ENCODE measurements around the gene RPL36A.

The RPL36A gene

DNA sequence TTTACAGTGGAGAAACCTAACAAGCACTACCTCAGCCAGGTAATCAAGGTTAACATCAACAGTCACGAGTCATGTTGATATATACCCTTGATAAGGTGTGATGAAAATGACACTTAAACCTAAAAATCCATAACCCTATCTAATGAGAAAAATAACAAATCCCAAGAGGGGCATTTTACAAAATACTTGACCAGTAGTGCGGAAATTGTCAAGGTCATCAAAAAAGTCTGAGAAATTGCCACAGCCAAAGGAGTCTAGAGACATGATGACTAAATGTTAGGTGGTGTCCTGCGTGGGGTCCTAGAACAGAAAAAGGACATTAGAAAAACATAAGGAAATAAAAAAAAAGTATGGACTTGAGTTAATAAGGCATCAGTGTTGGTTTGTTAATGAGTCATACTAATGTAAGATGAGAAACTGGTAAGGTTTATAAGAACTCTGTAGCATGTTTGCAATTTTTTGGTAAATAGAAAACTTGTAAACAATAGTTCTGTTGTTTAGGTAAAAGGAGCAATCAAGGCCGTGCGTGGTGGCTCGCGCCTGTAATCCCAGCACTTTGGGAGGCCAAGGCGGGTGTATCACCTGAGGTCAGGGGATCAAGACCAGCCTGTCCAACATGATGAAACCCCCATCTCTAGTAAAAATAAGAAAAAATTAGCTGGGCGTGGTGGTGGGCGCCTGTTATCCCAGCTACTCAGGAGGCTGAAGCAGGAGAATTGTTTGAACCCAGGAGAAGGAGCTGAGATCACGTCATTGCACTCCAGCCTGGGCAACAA, 2.9 kb downstream of the RPL36A start:
- no peaks in the 10 kb centered on the region for H3K9me3 ChIP-seq (ENCODE audit: control insufficient read depth, low read length)
- WGBS, 2 experiments (ENCODE audit: insufficient coverage in 2 of 2): 100% methylated on average over 1 to 3 of the region's 11 CpGs
- peaks cover 2% of the 10 kb centered on the region for H3K4me1 ChIP-seq (ENCODE audit: control insufficient read depth, insufficient read depth, low read length, poor library complexity, severe bottlenecking)
- peaks cover 32% of the 10 kb centered on the region for H3K36me3 ChIP-seq (ENCODE audit: control insufficient read depth, insufficient read depth, low read length)
- H3K4me3 ChIP-seq (ENCODE audit: extremely low read depth, insufficient read depth, low read length, poor library complexity, severe bottlenecking): no peak overlapping the region
- no peak overlapping the region for H3K27ac ChIP-seq (ENCODE audit: low read depth, low read length, severe bottlenecking)

- Histone ChIP-seq H3K27ac (ENCODE audit: low read depth, low read length, severe bottlenecking) (no peak overlapping the region), H3K9me3 (ENCODE audit: control insufficient read depth, low read length) (no peaks in the 10 kb centered on the region), H3K4me3 (ENCODE audit: extremely low read depth, insufficient read depth, low read length, poor library complexity, severe bottlenecking) (no peak overlapping the region), H3K4me1 (ENCODE audit: control insufficient read depth, insufficient read depth, low read length, poor library complexity, severe bottlenecking) (peaks cover 2% of the 10 kb centered on the region), H3K36me3 (ENCODE audit: control insufficient read depth, insufficient read depth, low read length) (peaks cover 33% of the 10 kb centered on the region)
These were observed 3.6 kb downstream of the RPL36A start for GRCh38 chrX:101394372-101394771.

GRCh38 chrX:101395789-101396188, 5.0 kb downstream of the RPL36A start:
- no CpG with 5 or more reads among the region's 1 CpG for WGBS, 2 experiments (ENCODE audit: insufficient coverage in 2 of 2)
- Histone ChIP-seq H3K27ac (ENCODE audit: low read depth, low read length, severe bottlenecking) (no peak overlapping the region), H3K4me1 (ENCODE audit: control insufficient read depth, insufficient read depth, low read length, poor library complexity, severe bottlenecking) (peaks cover 2% of the 10 kb centered on the region), H3K4me3 (ENCODE audit: extremely low read depth, insufficient read depth, low read length, poor library complexity, severe bottlenecking) (no peak overlapping the region), H3K9me3 (ENCODE audit: control insufficient read depth, low read length) (no peaks in the 10 kb centered on the region), H3K36me3 (ENCODE audit: control insufficient read depth, insufficient read depth, low read length) (peaks cover 44% of the 10 kb centered on the region)

DNA sequence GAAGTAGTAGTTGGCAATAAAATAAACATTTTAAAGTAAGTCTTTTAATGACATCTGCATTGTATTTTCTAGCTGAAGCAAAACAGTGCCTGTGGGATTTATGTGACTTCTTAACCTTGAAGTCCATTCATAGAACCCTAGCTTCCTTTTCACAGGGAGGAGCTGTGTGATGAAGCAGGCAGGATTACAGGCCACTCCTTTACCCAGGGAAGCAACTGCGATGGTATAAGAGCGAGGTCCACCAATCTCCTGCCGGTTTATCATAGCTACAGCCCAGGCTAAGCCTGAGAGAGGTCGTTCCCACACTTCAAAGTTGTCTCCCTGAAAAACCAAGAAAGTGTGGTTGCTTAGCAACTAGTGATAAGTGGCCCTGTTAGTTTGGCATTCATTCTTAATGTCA, 7.0 kb downstream of the RPL36A start:
- no peak overlapping the region for H3K4me3 ChIP-seq (ENCODE audit: extremely low read depth, insufficient read depth, low read length, poor library complexity, severe bottlenecking)
- H3K4me1 ChIP-seq (ENCODE audit: control insufficient read depth, insufficient read depth, low read length, poor library complexity, severe bottlenecking): peaks cover under 1% of the 10 kb centered on the region
- peaks cover 47% of the 10 kb centered on the region for H3K36me3 ChIP-seq (ENCODE audit: control insufficient read depth, insufficient read depth, low read length)
- H3K27ac ChIP-seq (ENCODE audit: low read depth, low read length, severe bottlenecking): no peak overlapping the region
- 100% methylated on average over 1 of the region's 4 CpGs; no CpG with 5 or more reads in 1 of the 2 experiments for WGBS, 2 experiments (ENCODE audit: insufficient coverage in 2 of 2)
- no peaks in the 10 kb centered on the region for H3K9me3 ChIP-seq (ENCODE audit: control insufficient read depth, low read length)

DNA sequence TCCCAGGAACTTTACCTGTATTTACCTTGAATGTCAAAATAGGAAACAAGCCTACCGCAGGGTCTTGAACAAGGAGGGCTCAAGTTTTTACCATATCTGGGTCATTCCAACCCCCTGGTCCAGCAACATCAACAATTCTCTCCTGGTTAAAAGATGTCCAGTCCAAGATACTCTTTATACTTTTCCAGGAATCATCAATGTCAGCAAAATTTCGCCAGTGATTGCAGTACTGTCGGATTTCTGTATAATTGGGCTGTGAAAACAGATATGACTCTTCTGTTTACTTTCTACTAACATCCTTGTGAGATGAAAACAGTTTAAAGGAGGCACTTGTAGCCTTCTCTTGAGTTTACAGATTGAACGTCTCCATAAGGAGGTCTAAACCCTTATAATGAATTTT, 7.9 kb downstream of the RPL36A start:
- no peak overlapping the region for H3K27ac ChIP-seq (ENCODE audit: low read depth, low read length, severe bottlenecking)
- no peaks in the 10 kb centered on the region for H3K4me1 ChIP-seq (ENCODE audit: control insufficient read depth, insufficient read depth, low read length, poor library complexity, severe bottlenecking)
- peaks cover 52% of the 10 kb centered on the region for H3K36me3 ChIP-seq (ENCODE audit: control insufficient read depth, insufficient read depth, low read length)
- no peak overlapping the region for H3K4me3 ChIP-seq (ENCODE audit: extremely low read depth, insufficient read depth, low read length, poor library complexity, severe bottlenecking)
- whole genome bisulfite sequencing, 2 experiments (ENCODE audit: insufficient coverage in 2 of 2): no CpG with 5 or more reads among the region's 4 CpGs
- no peaks in the 10 kb centered on the region for H3K9me3 ChIP-seq (ENCODE audit: control insufficient read depth, low read length)

GRCh38 chrX:101399825-101400224, 9.0 kb downstream of the RPL36A start:
- peaks cover 49% of the 10 kb centered on the region for H3K36me3 ChIP-seq (ENCODE audit: control insufficient read depth, insufficient read depth, low read length)
- 100% methylated on average over 2 of the region's 4 CpGs for WGBS, 2 experiments (ENCODE audit: insufficient coverage in 2 of 2)
- no peak overlapping the region for H3K27ac ChIP-seq (ENCODE audit: low read depth, low read length, severe bottlenecking)

DNA sequence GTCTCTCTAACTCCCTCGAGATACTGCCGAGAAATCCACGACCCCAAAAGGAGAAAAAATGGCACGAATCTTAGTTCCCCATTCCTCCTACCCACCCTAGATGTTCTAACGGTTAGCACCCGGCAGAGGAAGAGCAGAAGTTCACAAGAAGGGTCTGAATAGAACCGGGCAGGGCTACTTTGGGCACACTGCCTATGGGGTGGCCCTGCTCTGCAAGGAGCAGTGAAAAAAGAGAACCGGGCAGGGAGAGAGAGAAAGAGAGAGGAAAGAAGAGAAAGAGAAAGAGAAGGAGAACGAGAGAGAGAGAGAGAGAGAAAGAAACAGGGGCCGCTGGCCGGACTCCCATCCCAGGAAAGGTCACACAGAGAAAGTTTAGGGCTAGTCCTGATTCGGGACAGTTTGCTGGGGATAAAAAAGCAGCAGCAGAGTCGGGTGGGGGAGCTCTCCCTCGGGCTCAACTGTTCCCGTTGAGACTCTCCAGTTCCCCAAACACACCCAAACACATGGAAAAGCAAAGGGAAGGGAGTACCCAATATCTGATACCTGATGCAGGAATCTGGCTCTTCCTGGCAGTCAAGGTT, 16.4 kb downstream of the RPL36A start:
- H3K4me1 ChIP-seq (ENCODE audit: control insufficient read depth, insufficient read depth, low read length, poor library complexity, severe bottlenecking): no peaks in the 10 kb centered on the region
- WGBS, 2 experiments (ENCODE audit: insufficient coverage in 2 of 2): 0% methylated on average over 3 of the region's 15 CpGs
- H3K27ac ChIP-seq (ENCODE audit: low read depth, low read length, severe bottlenecking): peak overlapping the region; percentile 98
- no peaks in the 10 kb centered on the region for H3K9me3 ChIP-seq (ENCODE audit: control insufficient read depth, low read length)
- H3K36me3 ChIP-seq (ENCODE audit: control insufficient read depth, insufficient read depth, low read length): peaks cover 20% of the 10 kb centered on the region
- peak overlapping the region; percentile 59 for H3K4me3 ChIP-seq (ENCODE audit: extremely low read depth, insufficient read depth, low read length, poor library complexity, severe bottlenecking)

More at GRCh38 chrX:101399825-101400224, 9.0 kb downstream of the RPL36A start:
- no peaks in the 10 kb centered on the region for H3K9me3 ChIP-seq (ENCODE audit: control insufficient read depth, low read length)
- H3K4me3 ChIP-seq (ENCODE audit: extremely low read depth, insufficient read depth, low read length, poor library complexity, severe bottlenecking): no peak overlapping the region
- H3K4me1 ChIP-seq (ENCODE audit: control insufficient read depth, insufficient read depth, low read length, poor library complexity, severe bottlenecking): no peaks in the 10 kb centered on the region

DNA sequence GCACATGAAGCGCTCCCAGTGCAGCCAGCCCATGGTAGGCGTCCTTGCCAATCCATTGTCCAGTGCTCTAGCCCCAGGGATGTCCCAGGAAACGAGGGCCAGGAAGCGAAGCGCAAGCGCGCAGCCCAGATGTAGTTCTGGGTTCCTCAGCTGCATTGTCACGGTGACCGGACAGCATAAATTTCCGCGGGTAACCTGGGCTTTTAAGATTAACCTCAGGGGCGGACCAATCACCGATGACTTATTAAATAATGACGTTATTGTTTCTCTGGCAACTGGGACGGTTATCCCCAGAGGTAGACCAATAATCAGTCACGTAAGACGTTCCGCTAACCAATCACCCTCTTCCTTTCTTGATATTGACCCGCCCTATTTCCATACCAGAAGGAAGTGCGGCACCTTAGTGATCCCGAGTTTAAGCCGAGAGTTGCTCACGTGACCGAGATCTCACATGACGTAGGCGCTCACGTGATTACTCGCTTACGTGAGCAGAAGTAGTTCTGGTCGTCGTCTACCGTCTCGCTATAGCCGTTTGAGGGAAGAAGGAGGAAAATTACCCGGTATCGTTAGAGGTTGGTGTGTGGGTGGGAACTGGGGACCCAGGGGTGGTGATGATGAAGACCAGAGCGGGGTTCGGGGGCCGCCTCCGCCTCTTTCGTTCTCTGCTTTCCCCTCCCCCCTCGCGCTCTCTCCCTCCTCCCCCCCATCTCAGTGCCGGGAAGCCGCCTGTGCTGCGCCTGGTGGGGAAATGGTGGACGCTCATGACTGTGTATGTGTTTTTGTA, 17.1 kb downstream of the RPL36A start, which contains the start of the genes GLA and HNRNPH2:
TSS of gene GLA (minus strand) at position 178 of the 784 bp plus-strand sequence. CDS start at position 156, 22 bp downstream.
TSS of gene HNRNPH2 (plus strand) at position 475 of the 784 bp plus-strand sequence. CDS start 3,767 bp downstream, outside the sequence.
- peak within 1 kb of the TSS; percentile 98 for H3K27ac ChIP-seq (ENCODE audit: low read depth, low read length, severe bottlenecking)
- peaks cover 23% of the 10 kb centered on the region for H3K36me3 ChIP-seq (ENCODE audit: control insufficient read depth, insufficient read depth, low read length)
- H3K4me1 ChIP-seq (ENCODE audit: control insufficient read depth, insufficient read depth, low read length, poor library complexity, severe bottlenecking): no peaks in the 10 kb centered on the region
- H3K4me3 ChIP-seq (ENCODE audit: extremely low read depth, insufficient read depth, low read length, poor library complexity, severe bottlenecking): peak within 1 kb of the TSS; percentile 59
- no peaks in the 10 kb centered on the region for H3K9me3 ChIP-seq (ENCODE audit: control insufficient read depth, low read length)
- whole genome bisulfite sequencing, 2 experiments (ENCODE audit: insufficient coverage in 2 of 2): 0% methylated on average over 8 to 20 of the region's 47 CpGs

GRCh38 chrX:101408532-101408841, 17.7 kb downstream of the RPL36A start:
- Histone ChIP-seq H3K27ac (ENCODE audit: low read depth, low read length, severe bottlenecking) (peak overlapping the region; percentile 98), H3K9me3 (ENCODE audit: control insufficient read depth, low read length) (no peaks in the 10 kb centered on the region), H3K4me1 (ENCODE audit: control insufficient read depth, insufficient read depth, low read length, poor library complexity, severe bottlenecking) (no peaks in the 10 kb centered on the region), H3K36me3 (ENCODE audit: control insufficient read depth, insufficient read depth, low read length) (peaks cover 22% of the 10 kb centered on the region), H3K4me3 (ENCODE audit: extremely low read depth, insufficient read depth, low read length, poor library complexity, severe bottlenecking) (peak overlapping the region; percentile 59)
- WGBS, 2 experiments (ENCODE audit: insufficient coverage in 2 of 2): 0% methylated on average over 1 of the region's 8 CpGs; no CpG with 5 or more reads in 1 of the 2 experiments

- H3K4me1 ChIP-seq (ENCODE audit: control insufficient read depth, insufficient read depth, low read length, poor library complexity, severe bottlenecking): no peaks in the 10 kb centered on the region
- peak overlapping the region; percentile 59 for H3K4me3 ChIP-seq (ENCODE audit: extremely low read depth, insufficient read depth, low read length, poor library complexity, severe bottlenecking)
- H3K36me3 ChIP-seq (ENCODE audit: control insufficient read depth, insufficient read depth, low read length): peaks cover 17% of the 10 kb centered on the region
- H3K9me3 ChIP-seq (ENCODE audit: control insufficient read depth, low read length): no peaks in the 10 kb centered on the region
- H3K27ac ChIP-seq (ENCODE audit: low read depth, low read length, severe bottlenecking): peak overlapping the region; percentile 98
- WGBS, 2 experiments (ENCODE audit: insufficient coverage in 2 of 2): 36% methylated on average over 3 of the region's 6 CpGs; no CpG with 5 or more reads in 1 of the 2 experiments
These were observed 18.2 kb downstream of the RPL36A start for GRCh38 chrX:101409043-101409442.

Measured in mesodermal cell (in vitro differentiated cells).